ENCODE data around the gene FLT3LG.

GRCh38 chr19:49427855-49428546 is 46.0 kb upstream of the FLT3LG start:
- TF ChIP-seq CTCF (conservative IDR thresholded peaks at IDR 0.05; ENCODE audit: low read length) = no peak
- no peak for TF ChIP-seq EZH2phosphoT487 (IDR thresholded peaks at IDR 0.05; ENCODE audit: borderline replicate concordance, low read depth, low read length)

Measured in OCI-LY7 (cell line).